HCT116 (cell line): ENCODE data around the gene AMMECR1. TPM values are rescaled to one million over a fixed set of nuclear protein-coding genes. Genes with fewer than 3 reads are reported as not detected.

Source experiments
- ATAC-seq: fragments of 200-7000 bp; cut with Tn5 transposase; 2 replicates; pipeline ENCODE4 v1.9.1; 2020; ENCODE audit warnings: mild to moderate bottlenecking, moderate library complexity
- BruUV-seq: library from RNA; stranded (reverse); fragments of 400-500 nt; replicated peaks from 2 replicates; lab custom pipeline; 2021; lab: Mats Ljungman, UMichigan
- CTCF ChIA-PET: fragments of 300-600 bp; sonication (Branson Sonifier 250); formaldehyde crosslinking; loops from one replicate; lab custom pipeline; 2021; ENCODE audit warnings: antibody characterized with exemption; lab: Charles Lee
- POLR2A ChIA-PET: fragments of 300-600, 350-600 bp; sonication (Branson Sonifier 250); formaldehyde crosslinking; loops from one replicate; lab custom pipeline; 2021; ENCODE audit warnings: antibody characterized with exemption; lab: Charles Lee
- RAD21 ChIA-PET, 2 experiments: fragments of 300-600 bp; sonication (Branson Sonifier 250); formaldehyde crosslinking; loops; one replicate each; lab custom pipeline; 2023; ENCODE audit warnings: low total read pairs in 2 of 2; ENCODE audit not compliant: uncharacterized antibody in 2 of 2, unreplicated experiment in 2 of 2, low non-redundant PET in 1 of 2; lab: Charles Lee
- DNase-seq: peaks from one replicate; pipeline ENCODE4 v3.0.0-alpha.2; 2010; ENCODE audit warnings: low read depth, low spot score
- H2AFZ ChIP-seq: fragments of 200-600 bp; shearing (Covaris generic), sonication (generic); 2 replicates; pipeline ENCODE4 v1.6.1; 2017; ENCODE audit warnings: low read depth, mixed run types, mixed read lengths, antibody characterized with exemption, low read length; ENCODE audit not compliant: poor library complexity, severe bottlenecking
- H3K27ac ChIP-seq: 2 replicates; pipeline ENCODE4 v1.5.1; 2012; ENCODE audit warnings: low read depth, low read length
- H3K27me3 ChIP-seq: fragments of 200-600 bp; sonication (generic); 2 replicates; pipeline ENCODE4 v1.6.1; 2016; ENCODE audit warnings: mixed run types, low read length, mixed read lengths; ENCODE audit not compliant: insufficient read depth
- H3K36me3 ChIP-seq, 2 experiments: fragments of 200-500 bp in 1 of 2; fragments of 200-600 bp in 1 of 2; sonication (Bioruptor generic) in 1 of 2; sonication (generic) in 1 of 2; 2 replicates each; pipeline versions ENCODE4 v1.5.1 to v1.6.1; 2014 to 2016; ENCODE audit warnings: low read length in 2 of 2, inconsistent platforms in 1 of 2, mixed read lengths in 1 of 2, mixed run types in 1 of 2; ENCODE audit not compliant: insufficient read depth in 2 of 2, control insufficient read depth in 1 of 2
- H3K4me1 ChIP-seq, 2 experiments: fragments of 200-600 bp in 1 of 2; sonication (generic) in 1 of 2; 2 replicates each; pipeline versions ENCODE4 v1.5.1 to v1.6.1; 2012 to 2017; ENCODE audit warnings: low read length in 2 of 2, inconsistent platforms in 1 of 2, mild to moderate bottlenecking in 1 of 2, mixed read lengths in 1 of 2, mixed run types in 1 of 2, moderate library complexity in 1 of 2; ENCODE audit not compliant: insufficient read depth in 2 of 2, control insufficient read depth in 1 of 2
- H3K4me2 ChIP-seq: fragments of 200-600 bp; sonication (generic); 2 replicates; pipeline ENCODE4 v1.6.1; 2017; ENCODE audit warnings: mixed run types, low read length, mixed read lengths
- H3K4me3 ChIP-seq, 2 experiments: fragments of 200-600 bp in 1 of 2; sonication (generic) in 1 of 2; replicated peaks in 1 of 2; 2 replicates each; pipeline ENCODE4 v1.5.1; 2011 to 2016; ENCODE audit warnings: low read length in 2 of 2, control low read depth in 1 of 2, low read depth in 1 of 2, mild to moderate bottlenecking in 1 of 2, mixed read lengths in 1 of 2, mixed run types in 1 of 2
- H3K79me2 ChIP-seq: fragments of 200-600 bp; sonication (generic); 2 replicates; pipeline ENCODE4 v1.6.1; 2017; ENCODE audit warnings: mild to moderate bottlenecking, mixed run types, low read length, moderate library complexity, mixed read lengths; ENCODE audit not compliant: insufficient read depth
- H3K9ac ChIP-seq: fragments of 200-600 bp; sonication (generic); 2 replicates; pipeline ENCODE4 v1.6.1; 2016; ENCODE audit warnings: low read length, mixed read lengths
- H3K9me2 ChIP-seq: fragments of 200-600 bp; sonication (generic), shearing (Covaris generic); 2 replicates; pipeline ENCODE4 v1.6.1; 2017; ENCODE audit warnings: mixed run types, mild to moderate bottlenecking, moderate library complexity; ENCODE audit not compliant: insufficient read depth
- H3K9me3 ChIP-seq, 2 experiments: fragments of 200-500 bp in 1 of 2; fragments of 200-600 bp in 1 of 2; sonication (Bioruptor generic) in 1 of 2; sonication (generic) in 1 of 2; 2 replicates each; pipeline ENCODE4 v1.6.1; 2014 to 2017; ENCODE audit warnings: low read length in 2 of 2, mixed read lengths in 2 of 2, inconsistent platforms in 1 of 2, low read depth in 1 of 2, mild to moderate bottlenecking in 1 of 2, mixed run types in 1 of 2, moderate library complexity in 1 of 2; ENCODE audit not compliant: control insufficient read depth in 1 of 2, insufficient read depth in 1 of 2
- H4K20me1 ChIP-seq: fragments of 200-600 bp; sonication (generic), shearing (Covaris generic); 2 replicates; pipeline ENCODE4 v1.6.1; 2017; ENCODE audit warnings: mixed run types, mild to moderate bottlenecking, moderate library complexity; ENCODE audit not compliant: insufficient read depth
- ATF3 ChIP-seq: IDR thresholded peaks from 2 replicates; pipeline ENCODE4 v1.6.1; 2012
- CEBPB ChIP-seq: IDR thresholded peaks from 2 replicates; pipeline ENCODE4 v1.6.1; 2012; ENCODE audit warnings: low read depth
- CTCF ChIP-seq, 3 experiments: fragments of 200-600 bp in 1 of 3; sonication (generic) in 1 of 3; IDR thresholded peaks in 2 of 3; conservative IDR thresholded peaks in 1 of 3; 2 replicates each; pipeline ENCODE4 v1.5.1; 2012 to 2017; ENCODE audit warnings: low read depth in 2 of 3, low read length in 2 of 3, antibody characterized with exemption in 1 of 3, borderline replicate concordance in 1 of 3, control low read depth in 1 of 3, mild to moderate bottlenecking in 1 of 3, mixed read lengths in 1 of 3, mixed run types in 1 of 3, moderate library complexity in 1 of 3; ENCODE audit not compliant: insufficient read depth in 1 of 3
- EGR1 ChIP-seq: IDR thresholded peaks from 2 replicates; pipeline ENCODE4 v1.6.1; 2012; ENCODE audit warnings: low read depth
- EZH2 ChIP-seq: fragments of 200-600 bp; sonication (generic); IDR thresholded peaks from 2 replicates; pipeline ENCODE4 v1.6.1; 2017; ENCODE audit warnings: antibody characterized with exemption, mixed run types
- EZH2phosphoT487 ChIP-seq: fragments of 200-600 bp; IDR thresholded peaks from 2 replicates; pipeline ENCODE4 v1.6.1; 2018; ENCODE audit warnings: antibody characterized with exemption, borderline replicate concordance
- FOSL1 ChIP-seq: IDR thresholded peaks from 2 replicates; pipeline ENCODE4 v1.6.1; 2012; ENCODE audit warnings: low read depth
- JUND ChIP-seq: IDR thresholded peaks from 2 replicates; pipeline ENCODE4 v1.6.1; 2012
- MAX ChIP-seq: IDR thresholded peaks from 2 replicates; pipeline ENCODE4 v1.6.1; 2012
- POLR2AphosphoS5 ChIP-seq: IDR thresholded peaks from 2 replicates; pipeline ENCODE4 v1.6.1; 2011; ENCODE audit warnings: mild to moderate bottlenecking, low read depth, low read length, moderate library complexity
- SRF ChIP-seq: IDR thresholded peaks from 2 replicates; pipeline ENCODE4 v1.6.1; 2012; ENCODE audit warnings: low read depth
- YY1 ChIP-seq: IDR thresholded peaks from 2 replicates; pipeline ENCODE4 v1.6.1; 2011; ENCODE audit warnings: low read length, low read depth, moderate library complexity, mild to moderate bottlenecking; ENCODE audit not compliant: insufficient replicate concordance; ENCODE audit errors: extremely low read depth
- ZBTB33 ChIP-seq: IDR thresholded peaks from 2 replicates; pipeline ENCODE4 v1.6.1; 2011; ENCODE audit warnings: mild to moderate bottlenecking, low read length, moderate library complexity; ENCODE audit not compliant: insufficient replicate concordance; ENCODE audit errors: extremely low read depth
- ZFX ChIP-seq: fragments of 450-650 bp; IDR thresholded peaks from 2 replicates; pipeline ENCODE4 v1.6.1; 2017
- ZNF274 ChIP-seq: fragments of 200-500 bp; sonication (Bioruptor generic); IDR thresholded peaks from 2 replicates; pipeline ENCODE4 v1.6.1; 2014; ENCODE audit warnings: mild to moderate bottlenecking, low read depth, low read length, inconsistent platforms
- intact Hi-C: fragments of 100-400 bp; cut with micrococcal nuclease; formaldehyde crosslinking; loops from 2 replicates; pipeline ENCODE4 v1.10.0; 2022
- total RNA-seq: library from RNA; stranded (reverse); gene quantifications from one replicate; pipeline ENCODE4 v1.2.1, GENCODE V29; 2021; ENCODE audit not compliant: unreplicated experiment

Gene AMMECR1
- total RNA-seq, 1 experiment from 2014 or later: 9.2 TPM

GRCh38 chrX:110175696-110176095 lies 142.2 kb downstream of the AMMECR1 start (continued):
- TF ChIP-seq ZBTB33 (no peak), EGR1 (no peak), CTCF (IDR thresholded peaks at IDR 0.05 in 2 of 3, conservative IDR thresholded peaks at IDR 0.05 in 1 of 3; ENCODE audit: borderline replicate concordance in 1 of 3, insufficient read depth in 1 of 3, low read depth in 2 of 3, low read length in 2 of 3) (no peak), FOSL1 (no peak), POLR2AphosphoS5 (no peak), JUND (no peak), ZNF274 (no peak), EZH2phosphoT487 (no peak), YY1 (no peak), EZH2 (no peak)

- Histone ChIP-seq H3K9me3 (no peaks in the 10 kb centered on the region), H3K27ac (no peak overlapping the region), H3K9me2 (no peaks in the 10 kb centered on the region), H3K27me3 (no peaks in the 10 kb centered on the region), H3K79me2 (no peaks in the 10 kb centered on the region), H3K4me2 (no peak overlapping the region), H3K36me3 (no peaks in the 10 kb centered on the region), H3K4me1 (peaks cover 23 to 34% of the 10 kb centered on the region in 2 experiments), H3K9ac (no peak overlapping the region), H3K4me3 (no peak overlapping the region), H2AFZ (no peak overlapping the region), H4K20me1 (no peaks in the 10 kb centered on the region)
- ChIA-PET CTCF (no interaction called here), RAD21 (no interaction called here), POLR2A (no interaction called here)
- TF ChIP-seq CEBPB (no peak), FOSL1 (no peak), ATF3 (no peak), CTCF (IDR thresholded peaks at IDR 0.05 in 2 of 3, conservative IDR thresholded peaks at IDR 0.05 in 1 of 3; ENCODE audit: borderline replicate concordance in 1 of 3, insufficient read depth in 1 of 3, low read depth in 2 of 3, low read length in 2 of 3) (no peak), ZFX (no peak), MAX (no peak), ZBTB33 (no peak), ZNF274 (no peak), SRF (no peak)
- DNase-seq: no peak
- no peak for ATAC-seq
- intact Hi-C loops: no loop called here
- no TSS peak for BruUV-seq
Measured at GRCh38 chrX:110175146-110175545, 142.7 kb downstream of the AMMECR1 start.
